HCT116 (cell line): ENCODE results near the gene ZNFX1.

ENCODE experiments used
- CTCF ChIP-seq, 3 experiments: fragments of 200-600 bp in 1 of 3; sonication (generic) in 1 of 3; IDR thresholded peaks in 2 of 3; conservative IDR thresholded peaks in 1 of 3; 2 replicates each; pipeline ENCODE4 v1.5.1; 2012 to 2017; ENCODE audit warnings: low read depth in 2 of 3, low read length in 2 of 3, antibody characterized with exemption in 1 of 3, borderline replicate concordance in 1 of 3, control low read depth in 1 of 3, mild to moderate bottlenecking in 1 of 3, mixed read lengths in 1 of 3, mixed run types in 1 of 3, moderate library complexity in 1 of 3; ENCODE audit not compliant: insufficient read depth in 1 of 3
- EZH2 ChIP-seq: fragments of 200-600 bp; sonication (generic); IDR thresholded peaks from 2 replicates; pipeline ENCODE4 v1.6.1; 2017; ENCODE audit warnings: antibody characterized with exemption, mixed run types
- EZH2phosphoT487 ChIP-seq: fragments of 200-600 bp; IDR thresholded peaks from 2 replicates; pipeline ENCODE4 v1.6.1; 2018; ENCODE audit warnings: antibody characterized with exemption, borderline replicate concordance
- FOSL1 ChIP-seq: IDR thresholded peaks from 2 replicates; pipeline ENCODE4 v1.6.1; 2012; ENCODE audit warnings: low read depth
- JUND ChIP-seq: IDR thresholded peaks from 2 replicates; pipeline ENCODE4 v1.6.1; 2012
- POLR2A ChIP-seq: IDR thresholded peaks from 2 replicates; pipeline ENCODE4 v1.7.0; 2011; ENCODE audit warnings: borderline replicate concordance; ENCODE audit not compliant: insufficient read depth, insufficient read length; ENCODE audit errors: extremely low read depth
- POLR2AphosphoS5 ChIP-seq: IDR thresholded peaks from 2 replicates; pipeline ENCODE4 v1.6.1; 2011; ENCODE audit warnings: mild to moderate bottlenecking, low read depth, low read length, moderate library complexity
- REST ChIP-seq: IDR thresholded peaks from 2 replicates; pipeline ENCODE4 v1.6.1; 2012; ENCODE audit warnings: low read depth
- SIN3A ChIP-seq: IDR thresholded peaks from 2 replicates; pipeline ENCODE4 v1.6.1; 2012; ENCODE audit warnings: low read depth
- YY1 ChIP-seq: IDR thresholded peaks from 2 replicates; pipeline ENCODE4 v1.6.1; 2011; ENCODE audit warnings: low read length, low read depth, moderate library complexity, mild to moderate bottlenecking; ENCODE audit not compliant: insufficient replicate concordance; ENCODE audit errors: extremely low read depth
- ZFX ChIP-seq: fragments of 450-650 bp; IDR thresholded peaks from 2 replicates; pipeline ENCODE4 v1.6.1; 2017
- ZNF274 ChIP-seq: fragments of 200-500 bp; sonication (Bioruptor generic); IDR thresholded peaks from 2 replicates; pipeline ENCODE4 v1.6.1; 2014; ENCODE audit warnings: mild to moderate bottlenecking, low read depth, low read length, inconsistent platforms
- TF ChIP-seq, protein P1 (sequence below): IDR thresholded peaks from 2 replicates; pipeline ENCODE4 v1.6.1; 2011; ENCODE audit warnings: mild to moderate bottlenecking, low read length, moderate library complexity; ENCODE audit not compliant: insufficient replicate concordance; ENCODE audit errors: extremely low read depth
- TF ChIP-seq, protein P2 (sequence below): IDR thresholded peaks from 2 replicates; pipeline ENCODE4 v1.6.1; 2012

- TF ChIP-seq FOSL1 (no peak), CTCF (IDR thresholded peaks at IDR 0.05 in 2 of 3, conservative IDR thresholded peaks at IDR 0.05 in 1 of 3; ENCODE audit: borderline replicate concordance in 1 of 3, insufficient read depth in 1 of 3, low read depth in 2 of 3, low read length in 2 of 3) (no peak), EZH2 (no peak), SIN3A (no peak), EZH2phosphoT487 (no peak), POLR2A (no peak), POLR2AphosphoS5 (no peak), ZFX (no peak), REST (no peak), JUND (no peak), YY1 (no peak), ZNF274 (no peak)
- TF ChIP-seq, protein P1, sequence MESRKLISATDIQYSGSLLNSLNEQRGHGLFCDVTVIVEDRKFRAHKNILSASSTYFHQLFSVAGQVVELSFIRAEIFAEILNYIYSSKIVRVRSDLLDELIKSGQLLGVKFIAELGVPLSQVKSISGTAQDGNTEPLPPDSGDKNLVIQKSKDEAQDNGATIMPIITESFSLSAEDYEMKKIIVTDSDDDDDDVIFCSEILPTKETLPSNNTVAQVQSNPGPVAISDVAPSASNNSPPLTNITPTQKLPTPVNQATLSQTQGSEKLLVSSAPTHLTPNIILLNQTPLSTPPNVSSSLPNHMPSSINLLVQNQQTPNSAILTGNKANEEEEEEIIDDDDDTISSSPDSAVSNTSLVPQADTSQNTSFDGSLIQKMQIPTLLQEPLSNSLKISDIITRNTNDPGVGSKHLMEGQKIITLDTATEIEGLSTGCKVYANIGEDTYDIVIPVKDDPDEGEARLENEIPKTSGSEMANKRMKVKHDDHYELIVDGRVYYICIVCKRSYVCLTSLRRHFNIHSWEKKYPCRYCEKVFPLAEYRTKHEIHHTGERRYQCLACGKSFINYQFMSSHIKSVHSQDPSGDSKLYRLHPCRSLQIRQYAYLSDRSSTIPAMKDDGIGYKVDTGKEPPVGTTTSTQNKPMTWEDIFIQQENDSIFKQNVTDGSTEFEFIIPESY = no peak
- TF ChIP-seq, protein P2, sequence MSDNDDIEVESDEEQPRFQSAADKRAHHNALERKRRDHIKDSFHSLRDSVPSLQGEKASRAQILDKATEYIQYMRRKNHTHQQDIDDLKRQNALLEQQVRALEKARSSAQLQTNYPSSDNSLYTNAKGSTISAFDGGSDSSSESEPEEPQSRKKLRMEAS = no peak
Measured at GRCh38 chr20:49233226-49233625, 44.6 kb downstream of the ZNFX1 start.
